Epithelial cell of esophagus (primary cell): ENCODE data around the gene SEZ6.

Experiments
- DNase-seq: peaks from one replicate; pipeline ENCODE4 v3.0.0; 2010; ENCODE audit warnings: low read depth
- H3K4me3 ChIP-seq: 2 replicates; pipeline ENCODE4 v1.5.1; 2011; ENCODE audit warnings: mild to moderate bottlenecking, low read length, control low read depth
- TF ChIP-seq, protein P1 (sequence below): IDR thresholded peaks from 2 replicates; pipeline ENCODE4 v1.5.1; 2011; ENCODE audit warnings: low read depth, mild to moderate bottlenecking, low read length, control low read depth, inconsistent platforms; ENCODE audit not compliant: insufficient read depth; ENCODE audit errors: missing control alignments

SEZ6 gene

DNA sequence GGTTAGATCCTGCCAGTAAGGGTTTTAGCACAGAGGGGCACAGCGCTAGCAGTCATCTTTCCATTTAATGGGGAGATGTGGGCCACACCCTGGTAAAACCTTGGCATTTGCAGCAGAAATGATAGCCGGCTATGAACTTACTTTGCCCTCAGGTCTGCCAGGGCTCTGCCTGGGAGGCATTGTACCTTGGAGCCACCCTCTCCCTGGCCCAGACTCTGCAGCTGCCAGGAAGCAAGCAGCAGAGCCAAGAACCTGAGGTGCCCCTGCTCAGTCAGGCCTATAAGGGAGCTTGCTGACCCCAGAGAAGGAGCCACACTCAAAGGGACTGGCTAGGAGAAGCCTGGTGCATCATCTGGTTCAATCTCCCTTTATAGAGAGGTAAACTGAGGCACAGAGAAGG lies 30.8 kb downstream of the SEZ6 start:
- no peak overlapping the region for H3K4me3 ChIP-seq
- TF ChIP-seq, protein P1, sequence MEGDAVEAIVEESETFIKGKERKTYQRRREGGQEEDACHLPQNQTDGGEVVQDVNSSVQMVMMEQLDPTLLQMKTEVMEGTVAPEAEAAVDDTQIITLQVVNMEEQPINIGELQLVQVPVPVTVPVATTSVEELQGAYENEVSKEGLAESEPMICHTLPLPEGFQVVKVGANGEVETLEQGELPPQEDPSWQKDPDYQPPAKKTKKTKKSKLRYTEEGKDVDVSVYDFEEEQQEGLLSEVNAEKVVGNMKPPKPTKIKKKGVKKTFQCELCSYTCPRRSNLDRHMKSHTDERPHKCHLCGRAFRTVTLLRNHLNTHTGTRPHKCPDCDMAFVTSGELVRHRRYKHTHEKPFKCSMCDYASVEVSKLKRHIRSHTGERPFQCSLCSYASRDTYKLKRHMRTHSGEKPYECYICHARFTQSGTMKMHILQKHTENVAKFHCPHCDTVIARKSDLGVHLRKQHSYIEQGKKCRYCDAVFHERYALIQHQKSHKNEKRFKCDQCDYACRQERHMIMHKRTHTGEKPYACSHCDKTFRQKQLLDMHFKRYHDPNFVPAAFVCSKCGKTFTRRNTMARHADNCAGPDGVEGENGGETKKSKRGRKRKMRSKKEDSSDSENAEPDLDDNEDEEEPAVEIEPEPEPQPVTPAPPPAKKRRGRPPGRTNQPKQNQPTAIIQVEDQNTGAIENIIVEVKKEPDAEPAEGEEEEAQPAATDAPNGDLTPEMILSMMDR: no peak
- DNase-seq: no peak

DNA sequence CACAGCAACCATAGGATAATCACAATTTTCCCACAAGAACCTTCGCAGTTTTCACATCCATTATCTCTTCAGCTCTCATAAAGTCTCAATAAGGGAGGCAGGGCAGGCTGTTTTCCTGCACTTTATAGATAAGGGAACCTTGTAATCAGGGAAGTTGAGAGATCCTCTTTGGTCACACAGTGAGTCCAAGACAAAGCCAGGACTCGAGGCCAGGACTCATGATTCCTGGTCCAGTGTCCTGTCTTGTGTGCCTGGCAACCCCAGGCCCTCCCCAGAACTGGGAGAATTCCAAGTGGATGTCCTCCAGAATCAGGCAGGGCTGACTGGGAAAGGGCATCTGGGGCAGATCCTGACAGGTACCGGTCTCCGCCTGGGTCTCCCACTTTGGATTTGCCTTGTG lies 31.4 kb downstream of the SEZ6 start:
- H3K4me3 ChIP-seq: no peak overlapping the region
- TF ChIP-seq, protein P1: no peak
- DNase-seq: no peak

DNA sequence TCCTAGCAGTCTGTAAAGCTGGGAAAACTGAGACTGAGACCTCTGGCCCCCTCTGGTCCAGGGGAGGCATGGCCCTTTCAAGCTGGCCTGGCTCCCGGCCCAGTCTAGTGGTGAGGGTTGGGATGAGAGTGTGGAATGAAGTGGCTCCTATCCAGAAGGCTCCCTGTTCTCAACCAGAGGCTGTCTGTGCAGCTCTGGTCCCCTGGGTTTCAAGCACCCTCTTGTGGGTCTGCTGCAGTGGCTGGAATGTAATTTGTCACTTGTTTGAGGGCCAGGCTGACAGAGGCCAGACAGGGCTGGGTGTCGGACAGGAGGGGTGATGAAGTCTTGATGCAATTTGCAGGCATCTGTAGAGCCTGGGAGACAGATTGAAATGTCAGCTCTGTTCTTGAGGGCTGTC lies 32.4 kb downstream of the SEZ6 start:
- no peak overlapping the region for H3K4me3 ChIP-seq
- DNase-seq: no peak
- TF ChIP-seq, protein P1: no peak

DNA sequence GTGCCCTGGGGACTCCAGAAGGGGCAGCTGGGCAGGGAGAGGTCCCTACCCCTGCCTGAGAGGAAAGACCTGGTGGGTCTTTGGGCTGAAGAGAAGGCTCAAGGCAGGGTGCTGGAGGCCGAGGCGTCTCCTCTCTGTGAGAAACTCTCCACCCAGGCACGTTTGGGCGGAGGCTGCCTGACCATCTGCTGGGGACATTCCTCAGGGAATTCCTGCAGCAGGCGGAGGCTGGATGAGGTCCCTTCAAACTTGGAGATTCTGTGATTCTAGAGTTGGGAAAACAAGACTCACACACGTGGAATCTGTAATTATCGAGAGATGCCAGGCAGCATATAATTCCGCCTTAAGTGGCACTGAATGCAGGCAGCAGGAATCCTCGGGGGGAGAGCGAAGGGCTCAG lies 33.4 kb downstream of the SEZ6 start:
- TF ChIP-seq, protein P1: no peak
- H3K4me3 ChIP-seq: no peak overlapping the region
- DNase-seq: no peak

DNA sequence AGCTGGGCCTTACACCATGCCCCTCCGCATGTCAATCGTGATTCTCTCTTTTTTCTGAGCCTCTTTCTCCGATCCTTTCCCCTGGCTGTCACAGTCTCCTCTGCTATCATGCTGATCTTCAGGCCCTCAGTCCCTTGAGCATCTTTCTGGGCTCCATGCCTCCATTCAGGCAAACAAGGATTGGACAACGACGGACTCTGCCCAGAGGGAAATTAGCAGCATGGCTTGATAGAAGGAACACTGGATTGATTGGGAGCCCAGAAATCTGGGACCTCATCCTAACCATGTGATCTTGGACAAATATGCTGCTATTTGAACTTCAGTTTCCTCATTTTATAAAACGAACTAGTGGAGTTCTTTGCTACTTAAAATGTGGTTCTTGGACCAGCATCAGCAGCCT lies 35.0 kb downstream of the SEZ6 start:
- TF ChIP-seq, protein P1: no peak
- no peak for DNase-seq
- H3K4me3 ChIP-seq: no peak overlapping the region

DNA sequence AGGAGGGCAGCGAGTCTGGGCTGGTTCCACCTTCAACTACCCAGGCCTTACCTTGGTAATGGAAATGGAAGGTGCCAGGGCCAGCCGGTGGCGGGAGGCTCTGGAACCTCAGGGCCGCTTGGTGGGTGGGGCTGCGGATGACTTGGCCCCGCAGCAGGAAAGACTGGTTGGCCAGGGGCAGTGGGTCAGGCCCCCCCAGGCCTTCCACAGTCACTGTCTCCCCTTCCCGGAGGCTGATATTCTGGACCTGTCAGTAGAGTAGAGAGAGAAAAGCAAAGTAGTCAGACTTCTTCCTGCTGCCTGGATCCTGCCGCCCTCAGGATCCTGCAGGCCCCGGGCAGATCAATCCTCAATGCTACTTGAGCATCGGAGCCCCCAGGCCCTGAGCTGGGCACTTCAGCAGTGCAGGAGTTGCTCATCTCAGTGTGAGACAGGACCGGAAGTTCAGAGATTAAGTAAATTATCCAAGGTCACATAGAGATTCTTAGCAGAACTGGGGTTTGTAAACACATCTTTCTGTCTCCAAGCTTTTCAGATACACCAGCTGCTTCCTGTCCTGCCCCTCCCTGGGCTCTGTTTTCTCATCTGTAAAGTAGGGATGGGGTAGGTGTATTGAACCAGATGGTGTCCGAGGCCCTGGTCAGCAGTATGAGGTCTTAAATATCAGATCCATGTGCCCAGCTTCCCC lies 36.0 kb downstream of the SEZ6 start:
- DNase-seq: no peak
- H3K4me3 ChIP-seq: no peak overlapping the region
- TF ChIP-seq, protein P1: no peak

DNA sequence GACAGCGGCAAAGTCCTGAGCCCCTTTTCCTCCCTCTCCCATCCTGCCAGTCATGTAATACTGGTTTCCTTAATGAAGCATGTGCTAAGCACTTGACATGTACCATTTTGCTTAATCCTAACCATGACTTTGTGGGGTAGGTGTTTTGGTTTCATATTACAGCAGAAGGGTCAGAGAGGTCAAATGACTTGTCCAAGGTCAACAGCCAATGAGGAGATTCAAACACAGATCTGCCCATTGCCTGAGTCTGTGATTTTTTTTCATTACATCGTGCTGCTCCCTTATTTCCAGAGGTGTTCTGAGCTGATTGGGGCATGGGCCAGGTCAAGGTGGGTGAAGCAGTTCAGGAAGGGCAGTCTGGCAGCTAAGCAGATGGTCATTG lies 36.9 kb downstream of the SEZ6 start:
- TF ChIP-seq, protein P1: no peak
- DNase-seq: no peak
- H3K4me3 ChIP-seq: no peak overlapping the region
